B cell (primary cell): ENCODE results near the gene METTL8. TPM values are rescaled to one million over a fixed set of nuclear protein-coding genes. Genes with fewer than 3 reads are reported as not detected.

Source experiments
- ATAC-seq: fragments of 200-7000 bp; cut with Tn5 transposase; one replicate; pipeline ENCODE4 v1.10.0; 2021; ENCODE audit warnings: low read depth, mild to moderate bottlenecking, moderate number of reproducible peaks, moderate library complexity
- CTCF ChIA-PET: fragments of 350-600 bp; sonication (Branson Sonifier 250); formaldehyde crosslinking; loops from one replicate; lab custom pipeline; 2021; ENCODE audit warnings: antibody characterized with exemption, inconsistent platforms; lab: Charles Lee
- POLR2A ChIA-PET: fragments of 350-600 bp; sonication (Branson Sonifier 250); formaldehyde crosslinking; loops from one replicate; lab custom pipeline; 2021; ENCODE audit warnings: antibody characterized with exemption; lab: Charles Lee
- DNase-seq: peaks from one replicate; pipeline ENCODE4 v3.0.0; 2013
- H2AFZ ChIP-seq: 2 replicates; pipeline ENCODE4 v1.6.1; 2012; ENCODE audit warnings: mild to moderate bottlenecking, low read depth, low read length; ENCODE audit not compliant: insufficient read depth, poor library complexity, severe bottlenecking
- H3K27ac ChIP-seq, 2 donors: 1 replicate in 1 of 2; 2 replicates in 1 of 2; pipeline ENCODE4 v1.5.1; 2012 to 2013; ENCODE audit warnings: low read length in 2 of 2, mild to moderate bottlenecking in 2 of 2, moderate library complexity in 1 of 2
- H3K27me3 ChIP-seq, 4 experiments: fragments of 200-600 bp in 1 of 4; sonication (generic) in 1 of 4; replicated peaks in 1 of 4; 1 replicate in 2 of 4; 2 replicates in 2 of 4; pipeline versions ENCODE4 v1.6.1 to v1.7.0; 2013 to 2016; ENCODE audit warnings: low read length in 3 of 4, mild to moderate bottlenecking in 2 of 4, mixed read lengths in 1 of 4, moderate library complexity in 1 of 4; ENCODE audit not compliant: insufficient read depth in 4 of 4, control insufficient read depth in 3 of 4; ENCODE audit errors: control extremely low read depth in 1 of 4
- H3K36me3 ChIP-seq, 2 experiments: replicated peaks in 1 of 2; 1 replicate in 1 of 2; 2 replicates in 1 of 2; pipeline versions ENCODE4 v1.6.1 to v1.7.1; 2013; ENCODE audit warnings: low read length in 1 of 2; ENCODE audit not compliant: insufficient read depth in 2 of 2, control insufficient read depth in 1 of 2; ENCODE audit errors: control extremely low read depth in 1 of 2, extremely low read depth in 1 of 2
- H3K4me1 ChIP-seq, 2 donors: fragments of 200-600 bp in 1 of 2; sonication (generic) in 1 of 2; 1 replicate in 1 of 2; 2 replicates in 1 of 2; pipeline versions ENCODE4 v1.5.1 to v1.6.1; 2013 to 2017; ENCODE audit warnings: low read length in 2 of 2; ENCODE audit not compliant: control insufficient read depth in 2 of 2, insufficient read depth in 2 of 2
- H3K4me2 ChIP-seq: replicated peaks from 2 replicates; pipeline ENCODE3; 2012; ENCODE audit warnings: mild to moderate bottlenecking, low read depth, low read length; ENCODE audit not compliant: poor library complexity, severe bottlenecking
- H3K4me3 ChIP-seq, 5 experiments: fragments of 200-600 bp in 1 of 5; sonication (generic) in 1 of 5; 1 replicate in 3 of 5; 2 replicates in 2 of 5; pipeline versions ENCODE4 v1.5.1 to v1.7.0; 2011 to 2016; ENCODE audit warnings: low read length in 4 of 5, mild to moderate bottlenecking in 4 of 5, low read depth in 2 of 5, control low read depth in 1 of 5, moderate library complexity in 1 of 5; ENCODE audit not compliant: insufficient read depth in 1 of 5; ENCODE audit errors: control extremely low read depth in 1 of 5, extremely low read depth in 1 of 5
- H3K79me2 ChIP-seq: fragments of 200-600 bp; sonication (generic); one replicate; pipeline ENCODE4 v1.6.0; 2016; ENCODE audit warnings: low read length; ENCODE audit not compliant: control insufficient read depth, insufficient read depth
- H3K9ac ChIP-seq: fragments of 200-600 bp; sonication (generic); 2 replicates; pipeline ENCODE4 v1.6.1; 2017; ENCODE audit warnings: mild to moderate bottlenecking, low read length, moderate library complexity
- H3K9me3 ChIP-seq, 3 donors: one replicate each; pipeline versions ENCODE4 v1.6.1 to v1.7.1; 2013; ENCODE audit warnings: low read length in 2 of 3; ENCODE audit not compliant: control insufficient read depth in 2 of 3, insufficient read depth in 1 of 3; ENCODE audit errors: control extremely low read depth in 1 of 3
- H4K20me1 ChIP-seq: 2 replicates; pipeline ENCODE4 v1.6.0; 2012; ENCODE audit warnings: mild to moderate bottlenecking, low read length; ENCODE audit not compliant: insufficient read depth, control insufficient read depth, poor library complexity, severe bottlenecking
- H3K27ac Mint-ChIP-seq: one replicate; pipeline ENCODE4 v1.8.0; 2021; ENCODE audit warnings: mixed read lengths
- H3K27me3 Mint-ChIP-seq: one replicate; pipeline ENCODE4 v1.8.0; 2021; ENCODE audit warnings: mixed read lengths
- H3K4me1 Mint-ChIP-seq: one replicate; pipeline ENCODE4 v1.8.0; 2021; ENCODE audit warnings: mixed read lengths
- H3K4me3 Mint-ChIP-seq: one replicate; pipeline ENCODE4 v1.8.0; 2021; ENCODE audit warnings: mixed read lengths
- H3K9me3 Mint-ChIP-seq: one replicate; pipeline ENCODE4 v1.8.0; 2022; ENCODE audit warnings: mixed read lengths; ENCODE audit not compliant: insufficient read depth
- EZH2 ChIP-seq: IDR thresholded peaks from 2 replicates; pipeline ENCODE4 v1.6.1; 2012; ENCODE audit warnings: borderline replicate concordance, low read depth, mild to moderate bottlenecking, moderate library complexity, low read length; ENCODE audit not compliant: insufficient read depth, poor library complexity, severe bottlenecking
- WGBS: methylation state at CpG from one replicate; pipeline ENCODE4 v1.1.5; 2013; ENCODE audit warnings: missing lambda C conversion rate; ENCODE audit not compliant: insufficient coverage; 5-methylcytosine and 5-hydroxymethylcytosine counted together
- intact Hi-C: fragments of 100-400 bp; cut with micrococcal nuclease; formaldehyde crosslinking; loops from one replicate; pipeline ENCODE4 v1.10.0; 2022
- polyA plus RNA-seq: library from polyadenylated mRNA; depleted of rRNA; stranded (reverse); fragments of >200 nt; gene quantifications from 2 replicates; pipeline ENCODE4 v1.2.3, GENCODE V29; 2012
- total RNA-seq, 2 donors: library from RNA; stranded (reverse); fragments of 120-200 nt in 1 of 2; gene quantifications; 1 replicate in 1 of 2; 2 replicates in 1 of 2; pipeline versions ENCODE4 v1.2.3 to v1.2.4, GENCODE V29; 2013 to 2022
- TF ChIP-seq, protein P1 (sequence below): fragments of 200-600 bp; IDR thresholded peaks from one replicate; pipeline ENCODE4 v1.8.0; 2022; ENCODE audit warnings: antibody characterized with exemption, mild to moderate bottlenecking

The METTL8 gene
- total and polyA plus RNA-seq, 2 donors (not counting 1 experiment from before 2014, with no cell fraction given): 20.8 to 57.8 TPM

DNA sequence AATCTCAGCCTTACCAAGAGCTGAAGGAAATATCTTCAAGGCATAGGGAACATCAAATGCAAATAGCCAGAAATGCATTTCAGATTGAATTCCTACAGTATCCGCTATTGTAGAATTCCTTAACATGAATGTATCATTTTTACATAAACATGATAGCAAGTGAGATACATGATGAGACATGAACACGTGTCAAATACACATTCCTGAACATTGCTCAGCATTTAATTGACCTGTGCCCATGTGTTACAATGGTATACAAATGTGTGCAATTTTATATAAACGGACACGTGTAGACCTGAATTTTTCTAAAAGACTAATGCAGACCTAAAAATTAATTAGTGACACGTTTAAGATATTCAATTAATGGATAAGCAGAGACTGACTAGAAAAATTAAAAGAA lies 140.1 kb downstream of the METTL8 start:
- ATAC-seq (no peak), DNase-seq (no peak)
- CTCF ChIA-PET: no interaction called here
- POLR2A ChIA-PET: no interaction called here
- Histone ChIP-seq H3K27me3 (no peaks in the 10 kb centered on the region), H3K9ac (no peak overlapping the region), H4K20me1 (no peaks in the 10 kb centered on the region), H3K4me2 (no peak overlapping the region), H3K9me3 (peaks cover 0 to 6% (median 4%) of the 10 kb centered on the region in 3 donors), H3K4me1 (no peaks in the 10 kb centered on the region), H3K79me2 (no peaks in the 10 kb centered on the region), H3K4me3 (no peak overlapping the region), H3K36me3 (no peaks in the 10 kb centered on the region), H3K27ac (no peak overlapping the region), H2AFZ (no peak overlapping the region)
- H3K27ac Mint-ChIP-seq: no peak overlapping the region
- WGBS: no CpG with 5 or more reads among the region's 5 CpGs
- H3K4me3 Mint-ChIP-seq: no peak overlapping the region
- H3K4me1 Mint-ChIP-seq: no peaks in the 10 kb centered on the region
- H3K9me3 Mint-ChIP-seq: peaks cover 2% of the 10 kb centered on the region
- TF ChIP-seq, protein P1, sequence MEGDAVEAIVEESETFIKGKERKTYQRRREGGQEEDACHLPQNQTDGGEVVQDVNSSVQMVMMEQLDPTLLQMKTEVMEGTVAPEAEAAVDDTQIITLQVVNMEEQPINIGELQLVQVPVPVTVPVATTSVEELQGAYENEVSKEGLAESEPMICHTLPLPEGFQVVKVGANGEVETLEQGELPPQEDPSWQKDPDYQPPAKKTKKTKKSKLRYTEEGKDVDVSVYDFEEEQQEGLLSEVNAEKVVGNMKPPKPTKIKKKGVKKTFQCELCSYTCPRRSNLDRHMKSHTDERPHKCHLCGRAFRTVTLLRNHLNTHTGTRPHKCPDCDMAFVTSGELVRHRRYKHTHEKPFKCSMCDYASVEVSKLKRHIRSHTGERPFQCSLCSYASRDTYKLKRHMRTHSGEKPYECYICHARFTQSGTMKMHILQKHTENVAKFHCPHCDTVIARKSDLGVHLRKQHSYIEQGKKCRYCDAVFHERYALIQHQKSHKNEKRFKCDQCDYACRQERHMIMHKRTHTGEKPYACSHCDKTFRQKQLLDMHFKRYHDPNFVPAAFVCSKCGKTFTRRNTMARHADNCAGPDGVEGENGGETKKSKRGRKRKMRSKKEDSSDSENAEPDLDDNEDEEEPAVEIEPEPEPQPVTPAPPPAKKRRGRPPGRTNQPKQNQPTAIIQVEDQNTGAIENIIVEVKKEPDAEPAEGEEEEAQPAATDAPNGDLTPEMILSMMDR: no peak
- TF ChIP-seq EZH2: no peak
- intact Hi-C loops: no loop called here
- H3K27me3 Mint-ChIP-seq: no peaks in the 10 kb centered on the region

- H2AFZ ChIP-seq: no peak overlapping the region
- no peaks in the 10 kb centered on the region for H3K36me3 ChIP-seq
- H3K27me3 ChIP-seq: no peaks in the 10 kb centered on the region
- no peaks in the 10 kb centered on the region for H4K20me1 ChIP-seq
- no peak for TF ChIP-seq EZH2
- TF ChIP-seq, protein P1: no peak
- WGBS: 100% methylated on average over 2 of the region's 3 CpGs
- no peaks in the 10 kb centered on the region for H3K4me1 ChIP-seq
- no peak overlapping the region for H3K4me2 ChIP-seq
- no peak overlapping the region for H3K9ac ChIP-seq
- no peaks in the 10 kb centered on the region for H3K4me1 Mint-ChIP-seq
- ATAC-seq (no peak), DNase-seq (no peak)
- CTCF ChIA-PET: interaction anchor here (0.6 kb wide), 1 partner anchor 28 kb away, joined by 4 read pairs; no protein-coding TSS in a partner anchor
- intact Hi-C loops: no loop called here
- peaks cover 2% of the 10 kb centered on the region for H3K9me3 Mint-ChIP-seq
- no peaks in the 10 kb centered on the region for H3K79me2 ChIP-seq
- POLR2A ChIA-PET: interaction anchor here (0.6 to 0.7 kb wide), 2 partner anchors 54 to 139 kb away, joined by 3 read pairs; no protein-coding TSS in a partner anchor
- H3K27me3 Mint-ChIP-seq: no peaks in the 10 kb centered on the region
- peaks cover 0 to 4% (median 3%) of the 10 kb centered on the region in 3 donors for H3K9me3 ChIP-seq
- no peak overlapping the region for H3K4me3 Mint-ChIP-seq
- no peak overlapping the region for H3K27ac Mint-ChIP-seq
- no peak overlapping the region for H3K27ac ChIP-seq
- no peak overlapping the region for H3K4me3 ChIP-seq
These were observed 143.8 kb downstream of the METTL8 start for GRCh38 chr2:171289991-171290390.
